ENCODE data around the gene KLLN.
"Not testable (repeated sequence)": the region's sequence is repeated elsewhere in the genome, so short reads cannot be mapped to it uniquely, and the experiment has no call there.

The KLLN gene

GRCh38 chr10:87866412-87866974 lies 3.2 kb upstream of the KLLN start:
- DNase-seq (ENCODE audit: low read depth): no peak

GRCh38 chr10:87865241-87865881 lies 2.0 kb upstream of the KLLN start:
- DNase-seq (ENCODE audit: low read depth): no peak

- DNase-seq (ENCODE audit: low read depth): no peak
These were observed 1.2 kb upstream of the KLLN start for GRCh38 chr10:87864496-87865059.

- DNase-seq (ENCODE audit: low read depth): not testable (repeated sequence)
These were observed 690 bp upstream of the KLLN start for GRCh38 chr10:87863951-87864495.

GRCh38 chr10:87862679-87863052 lies 667 bp downstream of the KLLN start:
- DNase-seq (ENCODE audit: low read depth): no peak

- DNase-seq (ENCODE audit: low read depth): peak; percentile 97
These were observed 1.2 kb downstream of the KLLN start for GRCh38 chr10:87861953-87862678.

- peak; percentile 67 for DNase-seq (ENCODE audit: low read depth)
These were observed 1.8 kb downstream of the KLLN start for GRCh38 chr10:87861566-87861952.

- no peak for DNase-seq (ENCODE audit: low read depth)
These were observed 2.4 kb downstream of the KLLN start for GRCh38 chr10:87860816-87861403.

- DNase-seq (ENCODE audit: low read depth): peak; percentile 67
These were observed 3.1 kb downstream of the KLLN start for GRCh38 chr10:87860156-87860795.

GRCh38 chr10:87855665-87856064 lies 7.7 kb downstream of the KLLN start:
- not testable (repeated sequence) for DNase-seq (ENCODE audit: low read depth)

GRCh38 chr10:87855247-87855646 lies 8.1 kb downstream of the KLLN start:
- not testable (repeated sequence) for DNase-seq (ENCODE audit: low read depth)

GRCh38 chr10:87852089-87852488 lies 11.2 kb downstream of the KLLN start:
- no peak for DNase-seq (ENCODE audit: low read depth)

GRCh38 chr10:87850742-87851205 lies 12.6 kb downstream of the KLLN start:
- DNase-seq (ENCODE audit: low read depth): peak; percentile 43

GRCh38 chr10:87849001-87849400 lies 14.3 kb downstream of the KLLN start:
- no peak for DNase-seq (ENCODE audit: low read depth)

- no peak for DNase-seq (ENCODE audit: low read depth)
These were observed 15.8 kb downstream of the KLLN start for GRCh38 chr10:87847550-87847949.

- DNase-seq (ENCODE audit: low read depth): not testable (repeated sequence)
These were observed 16.6 kb downstream of the KLLN start for GRCh38 chr10:87846711-87847110.

GRCh38 chr10:87846023-87846422 lies 17.3 kb downstream of the KLLN start:
- no peak for DNase-seq (ENCODE audit: low read depth)

- DNase-seq (ENCODE audit: low read depth): no peak
These were observed 17.7 kb downstream of the KLLN start for GRCh38 chr10:87845624-87845998.

- no peak for DNase-seq (ENCODE audit: low read depth)
These were observed 18.3 kb downstream of the KLLN start for GRCh38 chr10:87844837-87845623.

GRCh38 chr10:87843714-87844113 lies 19.6 kb downstream of the KLLN start:
- DNase-seq (ENCODE audit: low read depth): no peak

All from fibroblast of the conjunctiva (primary cell).